ACC112 (cell line): Measurements from ENCODE around the gene TRNT1.
A peak's percentile ranks its signal among the peaks of the same experiment; 100 is the strongest.

Experiments used
- H2AFZ ChIP-seq: fragments of 200-600 bp; sonication (generic); one replicate; pipeline ENCODE4 v1.6.0; 2017; ENCODE audit warnings: antibody characterized with exemption, low read length; ENCODE audit not compliant: unreplicated experiment
- H3K27ac ChIP-seq: fragments of 200-600 bp; sonication (generic); 2 replicates; pipeline ENCODE4 v1.5.1; 2014; ENCODE audit warnings: low read depth, mild to moderate bottlenecking, antibody characterized with exemption, low read length, moderate library complexity
- H3K27me3 ChIP-seq: fragments of 200-600 bp; sonication (generic); 2 replicates; pipeline ENCODE4 v1.6.1; 2014; ENCODE audit warnings: mild to moderate bottlenecking, antibody characterized with exemption, low read length, moderate library complexity, mixed read lengths; ENCODE audit not compliant: insufficient read depth
- H3K36me3 ChIP-seq: fragments of 200-600 bp; sonication (generic); 2 replicates; pipeline ENCODE4 v1.6.1; 2016; ENCODE audit warnings: mild to moderate bottlenecking, antibody characterized with exemption, low read length, moderate library complexity, mixed read lengths; ENCODE audit not compliant: insufficient read depth
- H3K4me1 ChIP-seq: fragments of 200-600 bp; sonication (generic); one replicate; pipeline ENCODE4 v1.6.1; 2016; ENCODE audit warnings: low read length, mixed read lengths; ENCODE audit not compliant: insufficient read depth, unreplicated experiment, control insufficient read depth
- H3K4me3 ChIP-seq: fragments of 200-600 bp; sonication (generic); 2 replicates; pipeline ENCODE4 v1.5.1; 2014; ENCODE audit warnings: mild to moderate bottlenecking, low read depth, low read length
- H3K79me2 ChIP-seq: fragments of 200-600 bp; sonication (generic); one replicate; pipeline ENCODE4 v1.6.0; 2016; ENCODE audit warnings: low read length; ENCODE audit not compliant: control insufficient read depth, unreplicated experiment, insufficient read depth

The TRNT1 gene

DNA sequence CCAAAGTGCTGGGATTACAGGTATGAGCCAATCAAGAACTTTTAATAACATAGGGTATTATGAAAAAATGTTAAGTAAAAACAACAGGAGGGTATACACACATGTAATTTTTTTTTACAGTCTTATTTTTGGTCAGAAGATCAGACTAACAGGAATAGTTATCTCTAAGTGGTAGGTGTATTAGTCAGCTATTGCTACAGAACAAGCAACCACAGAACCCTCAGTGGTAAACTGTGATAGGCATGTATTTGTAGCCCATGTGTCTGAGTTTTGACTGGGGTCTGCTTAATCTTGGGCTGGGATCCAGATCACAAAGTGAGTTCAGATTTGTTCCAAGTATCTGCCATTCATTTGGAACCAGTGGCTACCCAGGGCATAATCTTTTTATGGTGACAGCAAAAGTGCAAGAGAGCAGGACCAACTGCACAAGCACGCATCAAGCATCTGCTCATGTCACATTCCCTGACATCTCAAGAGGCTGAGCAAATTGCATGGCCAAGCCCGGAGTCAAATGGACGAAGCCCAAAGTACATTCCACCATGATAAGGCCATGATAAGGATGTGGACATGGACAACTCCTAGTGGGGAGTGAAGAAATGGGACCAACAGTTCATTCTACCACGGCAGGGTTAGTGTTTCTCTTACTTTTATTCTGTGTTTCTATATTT, 13.6 kb upstream of the TRNT1 start:
- no peaks in the 10 kb centered on the region for H3K4me1 ChIP-seq

DNA sequence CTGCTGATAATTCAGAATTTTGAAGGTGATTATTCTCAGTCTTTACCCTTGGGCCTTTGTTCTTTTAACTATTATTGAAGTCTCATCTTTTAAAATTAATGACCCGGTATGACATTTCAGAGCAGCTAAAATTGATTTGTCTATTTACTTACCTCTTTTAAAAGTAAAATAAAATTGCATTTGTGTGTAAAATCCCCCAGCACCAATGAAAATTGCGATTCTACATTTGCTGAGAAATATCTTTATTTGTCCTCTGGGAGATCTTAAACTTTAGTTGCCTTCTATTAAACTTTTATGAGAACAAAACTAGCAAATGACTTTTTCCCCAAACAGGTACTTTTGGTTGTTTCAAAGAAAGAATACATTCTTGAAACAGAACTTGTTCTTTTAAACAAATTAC, 9.1 kb upstream of the TRNT1 start:
- Histone ChIP-seq H3K4me3 (no peak overlapping the region), H3K79me2 (no peaks in the 10 kb centered on the region), H3K36me3 (no peaks in the 10 kb centered on the region), H3K27ac (no peak overlapping the region), H2AFZ (no peak overlapping the region), H3K27me3 (peaks cover 24% of the 10 kb centered on the region), H3K4me1 (no peaks in the 10 kb centered on the region)

More for the DNA sequence above, 13.6 kb upstream of the TRNT1 start:
- Histone ChIP-seq H3K79me2 (no peaks in the 10 kb centered on the region), H2AFZ (no peak overlapping the region), H3K27ac (no peak overlapping the region), H3K27me3 (peaks cover 36% of the 10 kb centered on the region), H3K36me3 (no peaks in the 10 kb centered on the region), H3K4me3 (no peak overlapping the region)

DNA sequence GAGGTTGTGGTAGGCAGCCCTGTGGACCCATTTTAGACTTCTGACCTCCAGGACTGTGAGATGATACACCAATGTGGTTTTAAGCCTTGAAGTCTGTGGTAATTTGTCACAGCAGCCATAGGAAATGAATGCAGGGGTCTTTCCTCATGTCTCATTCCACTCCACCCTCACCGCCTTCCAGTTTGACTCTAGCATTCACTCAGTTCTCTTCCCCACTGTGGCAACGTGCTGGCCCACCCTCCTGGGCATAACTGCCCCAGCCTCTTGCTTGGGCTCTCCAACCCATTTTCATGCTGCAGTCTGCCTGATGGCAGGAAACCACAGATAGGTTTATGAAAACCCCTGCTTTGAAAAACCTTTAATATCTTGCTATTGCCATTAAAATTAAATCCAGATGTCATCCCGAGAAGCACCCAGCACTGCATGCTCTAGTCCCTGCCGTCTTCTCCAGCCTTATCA, 7.3 kb upstream of the TRNT1 start:
- H3K4me1 ChIP-seq: no peaks in the 10 kb centered on the region
- H3K27me3 ChIP-seq: peaks cover 24% of the 10 kb centered on the region
- H2AFZ ChIP-seq: no peak overlapping the region
- H3K36me3 ChIP-seq: no peaks in the 10 kb centered on the region
- H3K27ac ChIP-seq: no peak overlapping the region
- no peak overlapping the region for H3K4me3 ChIP-seq
- no peaks in the 10 kb centered on the region for H3K79me2 ChIP-seq

DNA sequence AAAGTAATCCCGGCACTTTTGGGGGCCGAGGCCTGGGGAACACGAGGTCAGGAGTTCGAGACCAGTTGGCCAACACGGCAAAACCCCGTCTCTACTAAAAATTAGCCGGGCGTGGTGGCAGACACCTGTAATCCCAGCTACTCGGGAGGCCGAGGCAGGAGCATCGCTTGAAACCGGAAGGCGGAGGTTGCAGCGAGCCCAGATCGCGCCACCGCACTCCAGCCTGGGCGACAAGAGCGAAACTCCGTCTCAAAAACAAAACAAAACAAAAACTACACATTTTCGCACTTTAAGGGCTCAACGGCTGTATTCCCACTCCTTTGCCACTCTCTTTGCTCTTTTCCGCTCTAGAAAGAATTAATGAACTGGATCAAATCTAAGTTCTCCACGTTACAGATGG, 763 bp upstream of the TRNT1 start:
- peaks cover 19% of the 10 kb centered on the region for H3K36me3 ChIP-seq
- H3K4me1 ChIP-seq: peaks cover 4% of the 10 kb centered on the region
- H3K4me3 ChIP-seq: peak overlapping the region; percentile 82
- peaks cover 32% of the 10 kb centered on the region for H3K79me2 ChIP-seq
- H2AFZ ChIP-seq: peak overlapping the region; percentile 95
- H3K27ac ChIP-seq: peak overlapping the region; percentile 71; the same call in 1 of the 2 replicates
- no peaks in the 10 kb centered on the region for H3K27me3 ChIP-seq

DNA sequence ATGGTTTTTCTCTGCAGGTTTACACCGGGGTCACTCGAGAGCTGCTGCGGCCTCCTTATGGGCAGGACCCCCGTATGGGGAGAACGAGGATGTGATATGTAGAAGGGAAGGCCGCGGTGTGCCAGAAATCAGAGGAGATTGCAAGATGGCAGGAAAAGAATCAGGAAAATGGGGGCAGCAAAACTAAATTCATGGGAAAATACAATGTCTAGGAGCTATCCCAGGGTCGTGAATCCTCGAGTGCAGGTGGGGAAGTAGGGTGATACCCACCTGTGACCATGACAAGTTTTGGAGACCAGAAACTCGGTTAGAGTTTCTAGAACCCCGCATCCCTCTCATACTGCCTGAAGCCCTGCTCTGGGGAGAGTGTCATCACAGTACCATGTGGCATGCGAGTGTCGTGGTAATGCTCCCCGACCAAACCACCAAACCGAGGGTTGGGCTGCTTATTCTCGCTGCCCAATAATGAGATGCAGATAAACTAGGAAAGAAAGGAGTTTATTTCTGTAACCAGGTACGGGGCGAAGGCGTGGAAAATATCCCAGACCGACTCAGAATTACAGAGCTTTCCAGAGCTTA, 781 bp downstream of the TRNT1 start:
- peaks cover 32% of the 10 kb centered on the region for H3K79me2 ChIP-seq

DNA sequence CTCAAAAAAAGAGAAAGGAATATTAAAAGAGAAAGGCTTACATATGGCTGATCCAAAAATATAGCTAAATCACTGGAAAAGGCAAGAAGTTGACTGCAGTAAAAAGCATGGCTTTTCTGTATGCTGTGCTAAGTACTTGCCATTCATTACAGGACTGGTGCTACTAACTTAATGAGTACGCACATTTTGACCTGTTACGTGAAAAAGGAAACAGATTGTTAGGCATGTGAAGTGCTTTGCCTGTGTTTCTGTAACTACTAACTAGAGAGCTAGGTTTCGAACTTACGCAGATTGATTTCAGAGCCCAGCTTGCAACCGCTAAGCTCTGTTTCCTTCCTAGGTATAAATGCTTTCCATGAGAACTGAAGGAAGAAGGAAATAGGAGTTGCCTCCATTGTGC, 2.8 kb downstream of the TRNT1 start:
- Histone ChIP-seq H2AFZ (no peak overlapping the region), H3K27me3 (no peaks in the 10 kb centered on the region), H3K27ac (no peak overlapping the region), H3K36me3 (peaks cover 23% of the 10 kb centered on the region), H3K4me1 (peaks cover 4% of the 10 kb centered on the region), H3K4me3 (no peak overlapping the region), H3K79me2 (peaks cover 51% of the 10 kb centered on the region)

More for the DNA sequence above, 781 bp downstream of the TRNT1 start:
- H3K4me1 ChIP-seq: peaks cover 4% of the 10 kb centered on the region
- H3K4me3 ChIP-seq: peak overlapping the region; percentile 82
- H3K36me3 ChIP-seq: peaks cover 23% of the 10 kb centered on the region
- H3K27me3 ChIP-seq: no peaks in the 10 kb centered on the region
- peak overlapping the region; percentile 83 for H2AFZ ChIP-seq
- H3K27ac ChIP-seq: peak overlapping the region; percentile 71

DNA sequence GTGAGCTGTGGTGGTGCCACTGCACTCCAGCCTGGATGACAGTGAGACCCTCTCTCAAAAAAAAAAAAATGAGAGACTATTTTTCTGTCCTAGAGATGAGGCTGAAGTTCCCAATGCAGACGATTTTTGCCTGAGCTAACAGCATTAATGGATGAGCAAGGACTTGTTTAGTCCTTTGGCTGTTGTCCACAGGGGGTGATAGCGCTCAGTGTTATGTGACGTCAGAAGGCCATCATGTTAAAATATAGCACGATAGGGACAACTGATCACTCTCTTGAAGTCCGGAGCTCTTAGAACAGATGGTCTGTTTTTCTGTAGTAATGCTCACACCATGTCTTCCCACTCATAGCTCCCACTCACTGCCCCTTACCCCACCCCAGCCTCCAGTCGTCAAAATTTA, 6.8 kb downstream of the TRNT1 start:
- H2AFZ ChIP-seq: no peak overlapping the region
- H3K4me3 ChIP-seq: no peak overlapping the region
- H3K36me3 ChIP-seq: peaks cover 33% of the 10 kb centered on the region
- H3K79me2 ChIP-seq: peaks cover 54% of the 10 kb centered on the region
- no peak overlapping the region for H3K27ac ChIP-seq
- H3K4me1 ChIP-seq: no peaks in the 10 kb centered on the region
- H3K27me3 ChIP-seq: no peaks in the 10 kb centered on the region

DNA sequence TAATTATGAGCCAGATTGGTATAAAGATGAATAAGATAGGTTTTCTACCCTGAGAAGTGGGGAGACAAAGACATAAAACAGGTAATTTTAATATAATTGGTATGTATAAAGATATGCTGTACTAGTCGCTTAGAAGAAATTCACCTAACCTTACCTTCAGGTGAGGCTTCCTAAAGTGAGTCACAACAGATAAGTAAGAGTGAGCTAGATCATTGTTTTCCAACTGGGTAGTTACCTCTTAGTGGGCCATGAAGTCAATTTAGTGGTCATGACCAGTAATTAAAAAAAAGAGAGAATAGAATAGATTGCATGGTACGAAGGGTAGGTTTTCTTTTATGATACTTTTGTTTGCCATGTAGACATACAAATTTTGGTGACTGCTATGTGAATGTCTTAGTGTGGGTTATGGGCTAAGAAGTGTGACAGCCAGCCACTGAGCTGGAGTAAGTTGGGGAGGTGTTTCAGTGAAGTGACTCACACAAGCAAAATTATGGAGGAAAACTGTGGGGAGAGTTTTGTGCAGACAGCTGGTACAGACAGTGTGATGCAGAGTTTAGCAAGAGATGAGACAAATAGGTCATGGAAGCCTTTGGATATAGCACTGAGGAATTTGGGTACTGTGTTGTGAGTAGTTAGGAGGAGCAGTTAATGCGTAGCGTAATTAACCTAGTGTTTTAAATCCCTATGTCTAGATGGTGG, 8.2 kb downstream of the TRNT1 start:
- Histone ChIP-seq H2AFZ (no peak overlapping the region), H3K27ac (no peak overlapping the region), H3K27me3 (no peaks in the 10 kb centered on the region), H3K36me3 (peaks cover 29% of the 10 kb centered on the region), H3K79me2 (peaks cover 42% of the 10 kb centered on the region), H3K4me1 (no peaks in the 10 kb centered on the region), H3K4me3 (no peak overlapping the region)

DNA sequence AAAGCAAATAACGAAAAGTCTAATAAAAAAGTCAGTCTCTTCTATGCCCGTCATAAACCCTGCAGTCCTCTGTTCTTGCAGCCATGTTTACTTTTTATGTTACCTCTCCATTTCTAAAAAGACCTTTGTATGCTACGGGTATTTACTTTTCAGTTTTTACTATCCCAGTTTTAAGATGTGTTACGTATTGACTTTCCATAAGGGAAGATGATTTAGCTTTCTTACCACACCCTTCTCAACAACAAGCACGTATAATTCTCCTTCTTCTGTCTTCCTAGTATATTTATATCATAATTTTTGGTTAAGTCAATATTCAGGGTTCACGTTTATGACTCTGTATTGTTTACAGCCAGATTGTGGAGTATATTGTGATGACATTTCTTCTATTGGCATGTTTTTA, 10.8 kb downstream of the TRNT1 start:
- Histone ChIP-seq H3K4me1 (no peaks in the 10 kb centered on the region), H3K27ac (no peak overlapping the region), H3K79me2 (peaks cover 37% of the 10 kb centered on the region), H3K27me3 (no peaks in the 10 kb centered on the region), H3K4me3 (no peak overlapping the region), H3K36me3 (peaks cover 32% of the 10 kb centered on the region), H2AFZ (no peak overlapping the region)

DNA sequence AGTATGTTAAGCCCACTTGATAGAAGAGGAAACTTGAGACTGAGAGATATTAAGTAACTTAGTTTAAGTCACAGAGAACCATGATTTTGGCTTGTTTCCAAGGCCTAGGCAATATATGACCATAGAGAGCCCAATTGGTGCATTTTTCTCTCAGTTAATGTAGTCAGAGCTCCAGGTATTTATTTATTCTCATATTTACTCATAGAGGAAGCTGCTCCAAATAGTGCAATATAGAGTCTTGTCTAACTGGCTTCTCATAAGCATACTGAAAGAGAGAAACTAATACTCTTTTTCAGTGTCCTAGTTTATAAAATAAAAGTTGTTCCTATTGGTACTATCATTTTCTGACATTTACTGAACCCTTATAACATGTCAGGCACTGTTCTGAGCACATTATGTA, 15.2 kb downstream of the TRNT1 start:
- Histone ChIP-seq H2AFZ (no peak overlapping the region), H3K4me3 (no peak overlapping the region), H3K36me3 (peaks cover 50% of the 10 kb centered on the region), H3K27me3 (no peaks in the 10 kb centered on the region), H3K4me1 (peaks cover 4% of the 10 kb centered on the region), H3K27ac (no peak overlapping the region), H3K79me2 (peaks cover 11% of the 10 kb centered on the region)

DNA sequence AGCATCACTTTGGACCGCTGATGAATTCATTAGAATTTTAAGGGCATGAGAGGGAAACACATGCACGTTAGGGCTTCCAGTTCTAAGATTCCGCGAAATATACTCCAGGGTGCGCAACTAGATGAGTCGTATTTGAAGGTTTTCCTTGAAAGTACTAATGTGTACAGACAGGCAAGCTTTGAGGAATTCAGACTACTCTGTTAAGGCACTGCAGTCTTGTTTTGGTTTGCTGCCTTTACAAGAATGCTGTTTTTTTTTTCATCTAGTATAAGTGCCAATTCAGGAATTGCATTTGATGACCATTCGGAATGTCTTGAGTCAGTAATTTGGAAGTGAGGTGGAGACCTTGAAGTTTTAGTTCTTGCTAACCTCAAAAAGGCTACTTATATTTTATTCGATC, 19.1 kb downstream of the TRNT1 start:
- peaks cover 4% of the 10 kb centered on the region for H3K4me1 ChIP-seq
- peaks cover 5% of the 10 kb centered on the region for H3K79me2 ChIP-seq
- H3K36me3 ChIP-seq: peaks cover 57% of the 10 kb centered on the region
- H3K27me3 ChIP-seq: no peaks in the 10 kb centered on the region
- no peak overlapping the region for H3K4me3 ChIP-seq
- no peak overlapping the region for H2AFZ ChIP-seq
- no peak overlapping the region for H3K27ac ChIP-seq
